Right lobe of liver (tissue), 6 donors: ENCODE measurements around the gene PTGDR2. TPM values are rescaled to one million over a fixed set of nuclear protein-coding genes. Genes with fewer than 3 reads are reported as not detected.

Experiments
- ATAC-seq, 4 donors: fragments of 200-7000 bp; cut with Tn5 transposase; one replicate each; pipeline ENCODE4 v1.9.1; 2020; ENCODE audit warnings: mild to moderate bottlenecking in 4 of 4, moderate library complexity in 4 of 4
- DNase-seq, 3 donors: peaks; one replicate each; pipeline ENCODE4 v3.0.0-alpha.2; 2020
- H3K27ac ChIP-seq, 3 donors: fragments of 200-600 bp; one replicate each; pipeline ENCODE4 v1.8.0; 2022
- H3K27me3 ChIP-seq, 2 donors: fragments of 200-600 bp; one replicate each; pipeline ENCODE4 v1.8.0; 2022
- H3K36me3 ChIP-seq, 4 donors: fragments of 200-600 bp; sonication (generic) in 1 of 4; one replicate each; pipeline versions ENCODE4 v1.5.1 to v1.8.0; 2017 to 2022; ENCODE audit warnings: control low read depth in 1 of 4
- H3K4me1 ChIP-seq, 4 donors: fragments of 200-600 bp; sonication (generic) in 1 of 4; one replicate each; pipeline versions ENCODE4 v1.5.1 to v1.8.0; 2017 to 2022; ENCODE audit warnings: control low read depth in 1 of 4
- H3K4me3 ChIP-seq, 3 donors: fragments of 200-600 bp; one replicate each; pipeline ENCODE4 v1.8.0; 2022
- H3K9me3 ChIP-seq, 4 donors: fragments of 200-600 bp; sonication (generic) in 1 of 4; one replicate each; pipeline versions ENCODE4 v1.5.1 to v1.8.0; 2017 to 2022; ENCODE audit warnings: control low read depth in 1 of 4
- CTCF ChIP-seq, 4 donors: fragments of 200-600 bp in 3 of 4; fragments of 450-650 bp in 1 of 4; IDR thresholded peaks; one replicate each; pipeline versions ENCODE4 v1.5.1 to v1.8.0; 2016 to 2022; ENCODE audit warnings: antibody characterized with exemption in 4 of 4, mild to moderate bottlenecking in 2 of 4
- POLR2A ChIP-seq: fragments of 450-650 bp; IDR thresholded peaks from one replicate; pipeline ENCODE4 v1.6.1; 2017; ENCODE audit warnings: antibody characterized with exemption, mild to moderate bottlenecking
- WGBS: methylation state at CpG from one replicate; pipeline ENCODE4 v1.1.6; 2018; ENCODE audit warnings: low coverage, low lambda C conversion rate; ENCODE audit not compliant: insufficient coverage; ENCODE audit errors: missing lambda C conversion rate; 5-methylcytosine and 5-hydroxymethylcytosine counted together
- intact Hi-C, 2 donors: fragments of 100-400 bp; cut with DNase I; formaldehyde crosslinking; loops; one replicate each; pipeline versions ENCODE4 v1.11.2 to v1.14.1; 2022
- total RNA-seq, 6 experiments: library from RNA; depleted of rRNA in 2 of 6; stranded (reverse); fragments of >200 nt in 2 of 6; fragmentation: NEBNext Ultra II Directional in 3 of 6; extraction: Animal tissue kit (Norgen Biotek cat#: 25700) in 3 of 6; gene quantifications; one replicate each; pipeline versions ENCODE4 v1.1.0 to v1.2.4, GENCODE V29; 2016 to 2023
- donor health status: DM: no; HTN: yes; CAD: no.
- donor health status: DM: no; HTN: no; CAD: no.
- donor health status: DM: no; HTN: no; CAD: no.
- donor health status: DM: no; HTN: yes; CAD: no.
- donor health status: DM: no; HTN: yes; CAD: no.

Gene PTGDR2
- total RNA-seq, 6 experiments from 2014 or later = 0.07 to 0.18 (median 0.12) TPM; not detected in 1

- H3K4me3 ChIP-seq = no peak within 1 kb of the TSS
- DNase-seq (no peak), ATAC-seq (no peak)
- H3K36me3 ChIP-seq = no peaks in the 10 kb centered on the region
- no peak within 1 kb of the TSS for H3K27ac ChIP-seq
- H3K4me1 ChIP-seq = peaks cover 0 to 9% (median 0%) of the 10 kb centered on the region in 4 donors
- H3K27me3 ChIP-seq = no peaks in the 10 kb centered on the region
- intact Hi-C loops = no loop called here
- no peaks in the 10 kb centered on the region for H3K9me3 ChIP-seq
- no peak for TF ChIP-seq CTCF (IDR thresholded peaks at IDR 0.05)
- TF ChIP-seq POLR2A = no peak
- 95% methylated on average over 2 of the region's 13 CpGs for WGBS
Measured at GRCh38 chr11:60866911-60867870, 11.4 kb upstream of the PTGDR2 start, which contains the start of gene ZP1. TSS of gene ZP1 (plus strand) at chr11:60867542. CDS start at chr11:60867562, 20 bp downstream.

GRCh38 chr11:60864856-60865513 is 9.2 kb upstream of the PTGDR2 start:
- H3K9me3 ChIP-seq = no peaks in the 10 kb centered on the region
- no peaks in the 10 kb centered on the region for H3K27me3 ChIP-seq
- H3K4me1 ChIP-seq = no peaks in the 10 kb centered on the region
- 76% methylated on average over 6 of the region's 7 CpGs for WGBS
- DNase-seq = no peak
- intact Hi-C loops = no loop called here
- H3K4me3 ChIP-seq = no peak overlapping the region
- H3K27ac ChIP-seq = no peak overlapping the region
- no peaks in the 10 kb centered on the region for H3K36me3 ChIP-seq
- TF ChIP-seq CTCF (IDR thresholded peaks at IDR 0.05) (no peak), POLR2A (no peak)
- ATAC-seq = no peak

- WGBS = 67% methylated on average over 13 of the region's 16 CpGs
- Histone ChIP-seq H3K4me1 (no peaks in the 10 kb centered on the region), H3K9me3 (no peaks in the 10 kb centered on the region), H3K36me3 (no peaks in the 10 kb centered on the region), H3K27me3 (no peaks in the 10 kb centered on the region), H3K27ac (no peak overlapping the region), H3K4me3 (no peak overlapping the region)
- DNase-seq (no peak), ATAC-seq (no peak)
- intact Hi-C loops = no loop called here
- TF ChIP-seq CTCF (IDR thresholded peaks at IDR 0.05) = no peak
- TF ChIP-seq POLR2A = no peak
Measured at GRCh38 chr11:60863550-60864521, 8.1 kb upstream of the PTGDR2 start.

- TF ChIP-seq CTCF (IDR thresholded peaks at IDR 0.05) (no peak), POLR2A (no peak)
- Histone ChIP-seq H3K4me1 (no peaks in the 10 kb centered on the region), H3K27me3 (no peaks in the 10 kb centered on the region), H3K9me3 (no peaks in the 10 kb centered on the region), H3K27ac (no peak overlapping the region), H3K4me3 (no peak overlapping the region), H3K36me3 (no peaks in the 10 kb centered on the region)
- ATAC-seq (no peak), DNase-seq (no peak)
- WGBS = 88% methylated on average over 8 of the region's 9 CpGs
- intact Hi-C loops = no loop called here
Measured at GRCh38 chr11:60862171-60862570, 6.4 kb upstream of the PTGDR2 start.
